ENCODE results near the gene DHX30. TPM values are rescaled to one million over a fixed set of nuclear protein-coding genes. Genes with fewer than 3 reads are reported as not detected.

The DHX30 gene
- total RNA-seq, 1 experiment from 2014 or later: 65.1 TPM

DNA sequence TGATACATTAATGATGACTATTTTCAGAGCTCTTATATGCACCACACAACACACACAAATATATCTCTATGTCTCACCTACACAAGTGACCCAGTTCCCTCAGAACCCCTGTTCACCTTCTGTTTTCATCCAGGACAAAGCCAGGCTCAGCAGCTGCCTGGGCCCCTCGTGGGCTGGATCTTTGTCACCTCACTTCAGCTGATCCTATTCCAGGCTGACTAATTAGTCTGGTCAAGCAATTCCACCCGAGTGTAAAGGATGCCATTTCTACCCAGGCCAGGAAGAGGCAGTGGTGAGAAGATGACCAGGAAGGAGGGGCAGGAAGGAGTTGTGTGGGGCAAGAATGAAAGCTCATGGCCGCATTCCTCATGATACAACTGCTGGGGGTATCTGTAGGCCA is 62.3 kb downstream of the DHX30 start:
- Histone ChIP-seq H3K27ac (ENCODE audit: low read length) (no peak overlapping the region), H3K36me3 (ENCODE audit: control insufficient read depth, insufficient read depth, low read length) (no peaks in the 10 kb centered on the region), H3K4me3 (ENCODE audit: low read depth in 2 of 2, low read length in 2 of 2) (no peak overlapping the region), H3K9me3 (ENCODE audit: control insufficient read depth, insufficient read depth, low read depth, low read length) (no peaks in the 10 kb centered on the region), H3K27me3 (ENCODE audit: control insufficient read depth, insufficient read depth, low read length) (no peaks in the 10 kb centered on the region), H3K4me1 (ENCODE audit: control insufficient read depth, insufficient read depth, low read length) (no peaks in the 10 kb centered on the region)
- DNase-seq (ENCODE audit: low read depth, low spot score) (no peak), ATAC-seq (0 out of 2 replicates have a peak, but pooled peaks have one; percentile 48)
- ChIA-PET CTCF (no interaction called here), POLR2A (no interaction called here)
- TF ChIP-seq TCF7L2 (IDR thresholded peaks at IDR 0.05; ENCODE audit: low read depth, low read length): no peak
- no peak for TF ChIP-seq CTCF (IDR thresholded peaks at IDR 0.05)
- no peak for TF ChIP-seq SIN3A (IDR thresholded peaks at IDR 0.05; ENCODE audit: borderline replicate concordance, insufficient read depth, low read depth, low read length)
- TF ChIP-seq POLR2AphosphoS5 (IDR thresholded peaks at IDR 0.05; ENCODE audit: low read depth, low read length): no peak
- TF ChIP-seq, protein P1, sequence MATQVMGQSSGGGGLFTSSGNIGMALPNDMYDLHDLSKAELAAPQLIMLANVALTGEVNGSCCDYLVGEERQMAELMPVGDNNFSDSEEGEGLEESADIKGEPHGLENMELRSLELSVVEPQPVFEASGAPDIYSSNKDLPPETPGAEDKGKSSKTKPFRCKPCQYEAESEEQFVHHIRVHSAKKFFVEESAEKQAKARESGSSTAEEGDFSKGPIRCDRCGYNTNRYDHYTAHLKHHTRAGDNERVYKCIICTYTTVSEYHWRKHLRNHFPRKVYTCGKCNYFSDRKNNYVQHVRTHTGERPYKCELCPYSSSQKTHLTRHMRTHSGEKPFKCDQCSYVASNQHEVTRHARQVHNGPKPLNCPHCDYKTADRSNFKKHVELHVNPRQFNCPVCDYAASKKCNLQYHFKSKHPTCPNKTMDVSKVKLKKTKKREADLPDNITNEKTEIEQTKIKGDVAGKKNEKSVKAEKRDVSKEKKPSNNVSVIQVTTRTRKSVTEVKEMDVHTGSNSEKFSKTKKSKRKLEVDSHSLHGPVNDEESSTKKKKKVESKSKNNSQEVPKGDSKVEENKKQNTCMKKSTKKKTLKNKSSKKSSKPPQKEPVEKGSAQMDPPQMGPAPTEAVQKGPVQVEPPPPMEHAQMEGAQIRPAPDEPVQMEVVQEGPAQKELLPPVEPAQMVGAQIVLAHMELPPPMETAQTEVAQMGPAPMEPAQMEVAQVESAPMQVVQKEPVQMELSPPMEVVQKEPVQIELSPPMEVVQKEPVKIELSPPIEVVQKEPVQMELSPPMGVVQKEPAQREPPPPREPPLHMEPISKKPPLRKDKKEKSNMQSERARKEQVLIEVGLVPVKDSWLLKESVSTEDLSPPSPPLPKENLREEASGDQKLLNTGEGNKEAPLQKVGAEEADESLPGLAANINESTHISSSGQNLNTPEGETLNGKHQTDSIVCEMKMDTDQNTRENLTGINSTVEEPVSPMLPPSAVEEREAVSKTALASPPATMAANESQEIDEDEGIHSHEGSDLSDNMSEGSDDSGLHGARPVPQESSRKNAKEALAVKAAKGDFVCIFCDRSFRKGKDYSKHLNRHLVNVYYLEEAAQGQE (IDR thresholded peaks at IDR 0.05; ENCODE audit: insufficient read depth in 1 of 2, low read depth in 2 of 2, low read length in 1 of 2): no peak
- intact Hi-C loops (cut with micrococcal nuclease; ENCODE audit: unreplicated experiment) (no loop called here), in situ Hi-C loops (cut with HindIII; ENCODE audit: low pct_unique_long_range_greater_than_20kb, low sequenced_read_pairs) (no loop called here)
- no TSS peak for BruUV-seq (replicated peaks)

DNA sequence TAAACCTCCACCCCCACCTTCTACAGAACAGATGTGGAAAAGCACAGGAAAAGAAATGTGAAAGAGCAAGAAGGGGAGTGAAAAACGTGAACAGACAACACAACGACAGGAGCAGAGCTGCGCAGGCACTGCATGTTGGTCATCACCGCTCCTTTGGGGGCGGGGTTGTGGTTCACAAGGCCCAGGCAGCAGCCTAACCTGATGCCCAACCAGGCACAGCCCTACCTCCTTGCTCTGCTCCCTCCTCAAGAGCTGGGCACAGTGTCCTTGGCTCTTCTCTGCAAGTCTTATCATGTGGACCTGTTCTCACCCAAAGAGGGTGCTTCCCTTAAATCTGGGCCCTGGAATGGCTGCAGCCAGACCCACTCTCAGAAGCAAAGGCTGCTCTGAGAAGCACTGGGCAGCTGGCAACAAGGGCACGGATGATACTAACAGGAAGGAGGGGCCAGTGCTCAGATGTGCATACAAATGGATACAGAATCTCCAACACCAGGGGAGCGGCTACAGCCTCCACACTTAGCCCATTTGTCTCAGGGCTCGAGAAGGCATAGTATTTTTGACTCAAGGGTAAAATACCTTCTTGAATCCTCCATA is 64.6 kb downstream of the DHX30 start:
- no peaks in the 10 kb centered on the region for H3K9me3 ChIP-seq (ENCODE audit: control insufficient read depth, insufficient read depth, low read depth, low read length)
- POLR2A ChIA-PET: no interaction called here
- intact Hi-C loops (cut with micrococcal nuclease; ENCODE audit: unreplicated experiment): no loop called here
- ATAC-seq: no peak
- no peaks in the 10 kb centered on the region for H3K27me3 ChIP-seq (ENCODE audit: control insufficient read depth, insufficient read depth, low read length)
- H3K36me3 ChIP-seq (ENCODE audit: control insufficient read depth, insufficient read depth, low read length): peaks cover 6% of the 10 kb centered on the region
- CTCF ChIA-PET: no interaction called here
- no peak for TF ChIP-seq SIN3A (IDR thresholded peaks at IDR 0.05; ENCODE audit: borderline replicate concordance, insufficient read depth, low read depth, low read length)
- TF ChIP-seq TCF7L2 (IDR thresholded peaks at IDR 0.05; ENCODE audit: low read depth, low read length): no peak
- no peak for TF ChIP-seq CTCF (IDR thresholded peaks at IDR 0.05)
- TF ChIP-seq, protein P1 (IDR thresholded peaks at IDR 0.05; ENCODE audit: insufficient read depth in 1 of 2, low read depth in 2 of 2, low read length in 1 of 2): no peak
- TF ChIP-seq POLR2AphosphoS5 (IDR thresholded peaks at IDR 0.05; ENCODE audit: low read depth, low read length): no peak
- H3K4me3 ChIP-seq (ENCODE audit: low read depth in 2 of 2, low read length in 2 of 2): no peak overlapping the region
- in situ Hi-C loops (cut with HindIII; ENCODE audit: low pct_unique_long_range_greater_than_20kb, low sequenced_read_pairs): no loop called here
- BruUV-seq (replicated peaks): no TSS peak
- H3K4me1 ChIP-seq (ENCODE audit: control insufficient read depth, insufficient read depth, low read length): no peaks in the 10 kb centered on the region
- no peak overlapping the region for H3K27ac ChIP-seq (ENCODE audit: low read length)
- no peak for DNase-seq (ENCODE audit: low read depth, low spot score)
